ENCODE results near the gene CD151.
A peak's percentile ranks its signal among the peaks of the same experiment; 100 is the strongest.

CD151 gene

GRCh38 chr11:853682-854448 is 21.1 kb downstream of the CD151 start:
- no peak overlapping the region for H3K27ac ChIP-seq
- no peak for DNase-seq (ENCODE audit: low read depth, low spot score)

GRCh38 chr11:854601-855329 is 22.0 kb downstream of the CD151 start:
- DNase-seq (ENCODE audit: low read depth, low spot score), result no peak
- no peak overlapping the region for H3K27ac ChIP-seq

- H3K27ac ChIP-seq, result no peak overlapping the region
- DNase-seq (ENCODE audit: low read depth, low spot score), result no peak
Measured at GRCh38 chr11:855330-855674, 22.6 kb downstream of the CD151 start.

- H3K27ac ChIP-seq, result no peak overlapping the region
- DNase-seq (ENCODE audit: low read depth, low spot score), result no peak
Measured at GRCh38 chr11:855796-856195, 23.0 kb downstream of the CD151 start.

GRCh38 chr11:856397-856796 is 23.6 kb downstream of the CD151 start:
- H3K27ac ChIP-seq, result no peak overlapping the region
- no peak for DNase-seq (ENCODE audit: low read depth, low spot score)

GRCh38 chr11:858053-858761 is 25.5 kb downstream of the CD151 start:
- DNase-seq (ENCODE audit: low read depth, low spot score), result no peak
- no peak overlapping the region for H3K27ac ChIP-seq

GRCh38 chr11:858762-859339 is 26.1 kb downstream of the CD151 start:
- H3K27ac ChIP-seq, result no peak overlapping the region
- DNase-seq (ENCODE audit: low read depth, low spot score), result no peak

GRCh38 chr11:859394-860131 is 26.8 kb downstream of the CD151 start:
- DNase-seq (ENCODE audit: low read depth, low spot score), result peak; percentile 45
- H3K27ac ChIP-seq, result no peak overlapping the region

GRCh38 chr11:860234-861104 is 27.7 kb downstream of the CD151 start:
- no peak for DNase-seq (ENCODE audit: low read depth, low spot score)

GRCh38 chr11:861105-861479 is 28.3 kb downstream of the CD151 start:
- DNase-seq (ENCODE audit: low read depth, low spot score), result no peak
- H3K27ac ChIP-seq, result no peak overlapping the region

More at GRCh38 chr11:860234-861104, 27.7 kb downstream of the CD151 start:
- no peak overlapping the region for H3K27ac ChIP-seq

GRCh38 chr11:862081-862661 is 29.4 kb downstream of the CD151 start:
- no peak for DNase-seq (ENCODE audit: low read depth, low spot score)
- H3K27ac ChIP-seq, result no peak overlapping the region

GRCh38 chr11:862696-863022 is 29.9 kb downstream of the CD151 start:
- no peak overlapping the region for H3K27ac ChIP-seq
- DNase-seq (ENCODE audit: low read depth, low spot score), result no peak

- no peak for DNase-seq (ENCODE audit: low read depth, low spot score)
- no peak overlapping the region for H3K27ac ChIP-seq
Measured at GRCh38 chr11:863023-863909, 30.5 kb downstream of the CD151 start.

- H3K27ac ChIP-seq, result no peak overlapping the region
- DNase-seq (ENCODE audit: low read depth, low spot score), result no peak
Measured at GRCh38 chr11:863910-864827, 31.4 kb downstream of the CD151 start.

GRCh38 chr11:864898-865297 is 32.1 kb downstream of the CD151 start:
- DNase-seq (ENCODE audit: low read depth, low spot score), result no peak
- no peak overlapping the region for H3K27ac ChIP-seq

- no peak for DNase-seq (ENCODE audit: low read depth, low spot score)
- H3K27ac ChIP-seq, result no peak overlapping the region
Measured at GRCh38 chr11:865462-866430, 33.0 kb downstream of the CD151 start.

Data from epithelial cell of prostate (primary cell).